ENCODE data around the gene MTCL1.

Gene MTCL1

GRCh38 chr18:8868276-8868675 lies 162.9 kb downstream of the MTCL1 start:
- no peak for TF ChIP-seq CTCF (IDR thresholded peaks at IDR 0.05; ENCODE audit: borderline replicate concordance, control extremely low read depth, extremely low read depth, insufficient read depth, missing control alignments)
- no peak for DNase-seq (ENCODE audit: low spot score)
- in situ Hi-C loops (cut with MboI; ENCODE audit: low sequenced_read_pairs, unreplicated experiment): no loop called here

- no peak for TF ChIP-seq CTCF (IDR thresholded peaks at IDR 0.05; ENCODE audit: borderline replicate concordance, control extremely low read depth, extremely low read depth, insufficient read depth, missing control alignments)
- no peak for DNase-seq (ENCODE audit: low spot score)
- in situ Hi-C loops (cut with MboI; ENCODE audit: low sequenced_read_pairs, unreplicated experiment): no loop called here
Observed at GRCh38 chr18:8868779-8869415, 163.5 kb downstream of the MTCL1 start.

GRCh38 chr18:8869696-8870095 lies 164.3 kb downstream of the MTCL1 start:
- no peak for DNase-seq (ENCODE audit: low spot score)
- in situ Hi-C loops (cut with MboI; ENCODE audit: low sequenced_read_pairs, unreplicated experiment): no loop called here
- no peak for TF ChIP-seq CTCF (IDR thresholded peaks at IDR 0.05; ENCODE audit: borderline replicate concordance, control extremely low read depth, extremely low read depth, insufficient read depth, missing control alignments)

GRCh38 chr18:8870528-8870927 lies 165.2 kb downstream of the MTCL1 start:
- in situ Hi-C loops (cut with MboI; ENCODE audit: low sequenced_read_pairs, unreplicated experiment): no loop called here
- DNase-seq (ENCODE audit: low spot score): no peak
- no peak for TF ChIP-seq CTCF (IDR thresholded peaks at IDR 0.05; ENCODE audit: borderline replicate concordance, control extremely low read depth, extremely low read depth, insufficient read depth, missing control alignments)

GRCh38 chr18:8871489-8871888 lies 166.1 kb downstream of the MTCL1 start:
- no peak for DNase-seq (ENCODE audit: low spot score)
- no peak for TF ChIP-seq CTCF (IDR thresholded peaks at IDR 0.05; ENCODE audit: borderline replicate concordance, control extremely low read depth, extremely low read depth, insufficient read depth, missing control alignments)
- in situ Hi-C loops (cut with MboI; ENCODE audit: low sequenced_read_pairs, unreplicated experiment): no loop called here

GRCh38 chr18:8874872-8875271 lies 169.5 kb downstream of the MTCL1 start:
- DNase-seq (ENCODE audit: low spot score): no peak
- in situ Hi-C loops (cut with MboI; ENCODE audit: low sequenced_read_pairs, unreplicated experiment): no loop called here
- TF ChIP-seq CTCF (IDR thresholded peaks at IDR 0.05; ENCODE audit: borderline replicate concordance, control extremely low read depth, extremely low read depth, insufficient read depth, missing control alignments): no peak

All from GM13976 (cell line).